Osteocyte (in vitro differentiated cells): ENCODE data around the gene TMEM95. TPM values are rescaled to one million over a fixed set of nuclear protein-coding genes. Genes with fewer than 3 reads are reported as not detected.

Experiments used
- DNase-seq: peaks from one replicate; pipeline ENCODE4 v3.0.0; 2021; ENCODE audit warnings: mixed read lengths; ENCODE audit not compliant: unreplicated experiment; ENCODE audit errors: extremely low spot score
- H3K27ac Mint-ChIP-seq: one replicate; pipeline ENCODE4 v1.8.0; 2021; ENCODE audit warnings: mild to moderate bottlenecking, mixed read lengths; ENCODE audit not compliant: unreplicated experiment
- H3K27me3 Mint-ChIP-seq: one replicate; pipeline ENCODE4 v1.8.0; 2021; ENCODE audit warnings: mixed read lengths; ENCODE audit not compliant: unreplicated experiment
- H3K36me3 Mint-ChIP-seq: one replicate; pipeline ENCODE4 v1.8.0; 2021; ENCODE audit warnings: mixed read lengths; ENCODE audit not compliant: unreplicated experiment
- H3K4me1 Mint-ChIP-seq: one replicate; pipeline ENCODE4 v1.8.0; 2021; ENCODE audit warnings: mixed read lengths; ENCODE audit not compliant: unreplicated experiment
- H3K4me3 Mint-ChIP-seq: one replicate; pipeline ENCODE4 v1.8.0; 2021; ENCODE audit warnings: mild to moderate bottlenecking, moderate library complexity, mixed read lengths; ENCODE audit not compliant: unreplicated experiment
- H3K9me3 Mint-ChIP-seq: one replicate; pipeline ENCODE4 v1.8.0; 2021; ENCODE audit warnings: mixed read lengths; ENCODE audit not compliant: unreplicated experiment
- total RNA-seq: library from RNA; stranded (reverse); gene quantifications from 2 replicates; pipeline ENCODE4 v1.2.1, GENCODE V29; 2021
- TF ChIP-seq, protein P1 (sequence below): fragments of 200-600 bp; sonication (generic); IDR thresholded peaks from 2 replicates; pipeline ENCODE4 v1.5.0; 2021; ENCODE audit warnings: antibody characterized with exemption, mild to moderate bottlenecking, moderate library complexity

The TMEM95 gene
- total RNA-seq, 1 donor from 2014 or later: not detected

DNA sequence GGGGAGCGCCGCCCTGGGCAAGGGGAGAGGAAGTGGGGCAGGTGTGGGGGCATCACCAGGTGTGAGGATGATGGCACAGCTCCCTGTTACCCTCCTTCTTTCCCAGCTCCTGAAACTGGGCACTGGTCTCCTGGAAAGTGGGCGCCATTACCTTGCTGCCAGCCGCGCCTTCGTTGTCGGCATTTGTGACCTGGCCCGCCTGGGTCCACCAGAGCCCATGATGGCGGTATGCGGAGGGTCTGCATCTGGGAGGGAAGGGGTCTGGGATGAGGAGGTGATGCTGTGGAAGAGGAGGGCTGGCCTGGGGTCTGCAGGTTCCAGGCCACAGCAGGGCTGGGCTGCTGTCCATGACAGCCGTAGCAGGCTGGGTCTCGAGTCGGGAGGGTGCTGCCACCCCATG lies 13.1 kb upstream of the TMEM95 start:
- Mint-ChIP-seq H3K4me1 (no peaks in the 10 kb centered on the region), H3K9me3 (no peaks in the 10 kb centered on the region), H3K36me3 (no peaks in the 10 kb centered on the region), H3K27me3 (peaks cover 11% of the 10 kb centered on the region), H3K4me3 (no peak overlapping the region), H3K27ac (no peak overlapping the region)
- no peak for DNase-seq
- TF ChIP-seq, protein P1, sequence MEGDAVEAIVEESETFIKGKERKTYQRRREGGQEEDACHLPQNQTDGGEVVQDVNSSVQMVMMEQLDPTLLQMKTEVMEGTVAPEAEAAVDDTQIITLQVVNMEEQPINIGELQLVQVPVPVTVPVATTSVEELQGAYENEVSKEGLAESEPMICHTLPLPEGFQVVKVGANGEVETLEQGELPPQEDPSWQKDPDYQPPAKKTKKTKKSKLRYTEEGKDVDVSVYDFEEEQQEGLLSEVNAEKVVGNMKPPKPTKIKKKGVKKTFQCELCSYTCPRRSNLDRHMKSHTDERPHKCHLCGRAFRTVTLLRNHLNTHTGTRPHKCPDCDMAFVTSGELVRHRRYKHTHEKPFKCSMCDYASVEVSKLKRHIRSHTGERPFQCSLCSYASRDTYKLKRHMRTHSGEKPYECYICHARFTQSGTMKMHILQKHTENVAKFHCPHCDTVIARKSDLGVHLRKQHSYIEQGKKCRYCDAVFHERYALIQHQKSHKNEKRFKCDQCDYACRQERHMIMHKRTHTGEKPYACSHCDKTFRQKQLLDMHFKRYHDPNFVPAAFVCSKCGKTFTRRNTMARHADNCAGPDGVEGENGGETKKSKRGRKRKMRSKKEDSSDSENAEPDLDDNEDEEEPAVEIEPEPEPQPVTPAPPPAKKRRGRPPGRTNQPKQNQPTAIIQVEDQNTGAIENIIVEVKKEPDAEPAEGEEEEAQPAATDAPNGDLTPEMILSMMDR: no peak

DNA sequence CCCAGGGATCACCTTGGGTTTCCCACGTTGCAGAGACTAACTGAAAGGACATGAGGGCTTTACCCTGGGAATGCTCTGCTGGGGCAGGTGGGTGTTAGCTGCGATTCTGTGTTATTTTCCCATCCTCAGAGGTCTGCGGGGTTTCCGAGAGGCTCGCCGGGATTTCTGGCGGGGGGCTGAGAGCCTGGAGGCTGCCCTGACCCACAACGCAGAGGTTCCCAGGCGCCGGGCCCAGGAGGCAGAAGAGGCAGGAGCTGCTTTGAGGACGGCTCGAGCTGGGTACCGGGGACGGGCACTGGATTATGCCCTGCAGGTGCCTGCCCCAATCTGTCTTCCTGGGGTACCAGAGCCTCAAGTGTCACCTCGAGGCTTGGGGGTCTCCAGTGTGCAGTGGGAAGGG lies 11.7 kb upstream of the TMEM95 start:
- H3K36me3 Mint-ChIP-seq: no peaks in the 10 kb centered on the region
- H3K27ac Mint-ChIP-seq: no peak overlapping the region
- peaks cover 3% of the 10 kb centered on the region for H3K4me1 Mint-ChIP-seq
- H3K27me3 Mint-ChIP-seq: peaks cover 9% of the 10 kb centered on the region
- TF ChIP-seq, protein P1: no peak
- no peak for DNase-seq
- H3K4me3 Mint-ChIP-seq: no peak overlapping the region
- no peaks in the 10 kb centered on the region for H3K9me3 Mint-ChIP-seq

DNA sequence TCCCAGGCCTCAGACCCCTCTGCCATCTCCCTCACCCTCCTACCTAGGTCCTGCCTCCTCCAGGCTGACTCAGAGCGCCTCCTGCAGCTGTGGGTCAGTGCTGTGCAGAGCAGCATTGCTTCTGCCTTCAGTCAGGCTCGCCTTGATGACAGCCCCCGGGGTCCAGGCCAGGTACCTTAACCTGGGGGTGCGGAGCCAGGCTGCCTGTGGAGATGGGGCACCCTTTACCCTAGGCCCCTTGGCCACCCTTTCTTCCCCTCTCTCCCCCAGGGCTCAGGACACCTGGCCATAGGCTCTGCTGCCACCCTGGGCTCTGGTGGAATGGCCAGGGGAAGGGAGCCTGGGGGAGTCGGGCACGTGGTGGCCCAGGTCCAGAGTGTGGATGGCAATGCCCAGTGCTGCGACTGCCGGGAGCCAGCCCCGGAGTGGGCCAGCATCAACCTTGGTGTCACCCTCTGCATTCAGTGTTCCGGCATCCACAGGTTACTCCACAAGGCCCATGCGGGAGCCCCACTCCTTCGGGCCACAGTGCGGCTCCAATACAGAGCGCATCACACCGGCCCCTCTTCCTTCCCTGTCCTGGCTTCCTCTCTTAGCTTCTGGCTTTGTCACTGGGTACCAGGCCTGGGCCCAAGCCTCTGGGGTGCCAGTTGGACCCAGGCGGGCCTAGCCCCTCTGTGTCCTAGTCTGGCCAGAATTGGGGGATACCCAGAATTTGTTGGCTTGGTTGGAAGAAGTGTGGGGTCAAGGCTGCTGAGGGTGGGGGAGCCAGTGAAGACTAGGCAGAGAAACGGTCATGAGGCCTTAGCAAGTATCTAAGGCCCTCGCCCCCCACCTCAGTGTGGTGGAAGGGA lies 8.0 kb upstream of the TMEM95 start:
- Mint-ChIP-seq H3K9me3 (no peaks in the 10 kb centered on the region), H3K4me1 (peaks cover 15% of the 10 kb centered on the region), H3K27ac (no peak overlapping the region), H3K4me3 (no peak overlapping the region), H3K36me3 (no peaks in the 10 kb centered on the region), H3K27me3 (peaks cover 6% of the 10 kb centered on the region)
- DNase-seq: no peak
- TF ChIP-seq, protein P1: no peak

DNA sequence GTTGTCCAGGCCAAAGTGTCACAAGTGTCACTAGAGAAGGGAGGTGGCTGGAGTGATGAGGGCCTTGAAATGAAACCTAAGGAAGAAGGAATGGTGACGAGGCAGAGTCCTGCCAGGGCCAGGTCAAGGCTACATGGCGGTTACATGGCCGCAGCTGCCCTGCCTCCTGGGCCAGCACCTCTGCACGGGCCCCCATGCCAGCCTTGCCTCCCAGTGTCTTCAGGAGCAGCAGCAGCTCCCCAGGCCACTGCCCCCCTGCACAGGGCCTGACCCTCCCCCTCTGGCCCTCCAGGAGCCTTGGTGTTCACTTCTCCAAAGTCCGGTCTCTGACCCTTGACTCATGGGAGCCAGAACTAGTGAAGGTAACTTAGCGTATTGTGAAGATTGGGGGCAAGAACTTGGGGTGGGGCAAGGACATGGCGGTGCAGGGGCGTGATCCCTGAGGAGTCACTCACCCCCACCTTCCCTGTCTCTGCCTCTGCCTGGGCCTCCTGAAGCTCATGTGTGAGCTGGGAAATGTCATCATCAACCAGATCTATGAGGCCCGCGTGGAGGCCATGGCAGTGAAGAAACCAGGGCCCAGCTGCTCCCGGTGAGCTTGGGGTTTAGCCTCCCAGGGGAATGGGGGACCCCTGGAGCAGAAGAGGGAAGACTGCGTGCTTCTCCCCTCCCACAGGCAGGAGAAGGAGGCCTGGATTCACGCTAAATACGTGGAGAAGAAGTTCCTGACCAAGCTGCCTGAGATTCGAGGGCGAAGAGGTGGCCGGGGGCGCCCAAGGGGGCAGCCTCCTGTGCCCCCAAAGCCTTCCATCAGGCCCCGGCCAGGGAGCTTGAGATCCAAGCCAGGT lies 7.1 kb upstream of the TMEM95 start:
- Mint-ChIP-seq H3K36me3 (no peaks in the 10 kb centered on the region), H3K4me1 (peaks cover 22% of the 10 kb centered on the region), H3K9me3 (no peaks in the 10 kb centered on the region), H3K4me3 (no peak overlapping the region), H3K27ac (no peak overlapping the region), H3K27me3 (peaks cover 6% of the 10 kb centered on the region)
- no peak for DNase-seq
- TF ChIP-seq, protein P1: no peak
